LNCAP (cell line): ENCODE data around the gene CAVIN2.

Experiments used
- TF ChIP-seq, protein P1 (sequence below): fragments of 450-650 bp; IDR thresholded peaks from 2 replicates; pipeline ENCODE4 v1.5.1; 2017; ENCODE audit warnings: mild to moderate bottlenecking

CAVIN2 gene

GRCh38 chr2:191888400-191889166 lies 41.7 kb upstream of the CAVIN2 start:
- TF ChIP-seq, protein P1, sequence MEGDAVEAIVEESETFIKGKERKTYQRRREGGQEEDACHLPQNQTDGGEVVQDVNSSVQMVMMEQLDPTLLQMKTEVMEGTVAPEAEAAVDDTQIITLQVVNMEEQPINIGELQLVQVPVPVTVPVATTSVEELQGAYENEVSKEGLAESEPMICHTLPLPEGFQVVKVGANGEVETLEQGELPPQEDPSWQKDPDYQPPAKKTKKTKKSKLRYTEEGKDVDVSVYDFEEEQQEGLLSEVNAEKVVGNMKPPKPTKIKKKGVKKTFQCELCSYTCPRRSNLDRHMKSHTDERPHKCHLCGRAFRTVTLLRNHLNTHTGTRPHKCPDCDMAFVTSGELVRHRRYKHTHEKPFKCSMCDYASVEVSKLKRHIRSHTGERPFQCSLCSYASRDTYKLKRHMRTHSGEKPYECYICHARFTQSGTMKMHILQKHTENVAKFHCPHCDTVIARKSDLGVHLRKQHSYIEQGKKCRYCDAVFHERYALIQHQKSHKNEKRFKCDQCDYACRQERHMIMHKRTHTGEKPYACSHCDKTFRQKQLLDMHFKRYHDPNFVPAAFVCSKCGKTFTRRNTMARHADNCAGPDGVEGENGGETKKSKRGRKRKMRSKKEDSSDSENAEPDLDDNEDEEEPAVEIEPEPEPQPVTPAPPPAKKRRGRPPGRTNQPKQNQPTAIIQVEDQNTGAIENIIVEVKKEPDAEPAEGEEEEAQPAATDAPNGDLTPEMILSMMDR, result no peak

GRCh38 chr2:191885650-191886049 lies 38.8 kb upstream of the CAVIN2 start:
- TF ChIP-seq, protein P1, result no peak

DNA sequence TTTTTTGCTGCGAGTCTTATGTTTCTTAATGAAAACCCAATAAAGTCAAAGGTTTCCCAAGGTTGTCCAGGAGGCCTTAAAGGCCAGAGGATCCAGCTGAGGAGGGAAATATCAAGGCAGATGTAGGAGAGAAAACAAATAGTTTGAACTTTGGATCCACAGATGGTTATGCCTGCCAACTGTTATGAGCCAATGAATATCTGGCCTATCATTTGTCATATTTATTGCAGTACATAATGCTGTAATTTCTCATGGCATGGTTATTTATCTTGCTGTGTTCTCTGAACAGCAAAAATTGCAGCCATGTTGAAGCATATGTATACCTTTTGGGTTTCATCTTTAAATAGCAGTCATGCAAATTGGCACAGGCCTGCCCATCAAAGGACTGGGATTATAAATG lies 38.2 kb upstream of the CAVIN2 start:
- TF ChIP-seq, protein P1, result no peak

GRCh38 chr2:191881982-191882816 lies 35.3 kb upstream of the CAVIN2 start:
- TF ChIP-seq, protein P1, result no peak

GRCh38 chr2:191878548-191879279 lies 31.8 kb upstream of the CAVIN2 start:
- TF ChIP-seq, protein P1, result no peak

DNA sequence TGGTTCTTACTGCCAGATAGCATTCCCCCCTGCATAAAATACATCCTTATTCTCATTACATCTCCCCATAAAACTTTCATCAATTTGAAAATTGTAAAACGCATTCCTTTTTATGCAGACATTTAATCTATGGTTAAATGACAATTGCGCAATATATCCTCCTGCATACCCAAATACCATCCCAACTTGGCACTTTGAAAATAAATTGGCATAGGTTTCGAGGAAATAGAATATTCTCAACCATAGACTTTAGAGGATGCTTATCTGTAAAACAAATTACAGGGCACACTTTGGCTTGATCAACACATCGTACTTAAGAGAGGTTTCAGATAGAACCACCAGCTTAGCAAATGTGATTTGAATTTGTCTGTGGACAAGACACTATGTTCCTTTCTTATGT lies 31.0 kb upstream of the CAVIN2 start:
- TF ChIP-seq, protein P1, result no peak

DNA sequence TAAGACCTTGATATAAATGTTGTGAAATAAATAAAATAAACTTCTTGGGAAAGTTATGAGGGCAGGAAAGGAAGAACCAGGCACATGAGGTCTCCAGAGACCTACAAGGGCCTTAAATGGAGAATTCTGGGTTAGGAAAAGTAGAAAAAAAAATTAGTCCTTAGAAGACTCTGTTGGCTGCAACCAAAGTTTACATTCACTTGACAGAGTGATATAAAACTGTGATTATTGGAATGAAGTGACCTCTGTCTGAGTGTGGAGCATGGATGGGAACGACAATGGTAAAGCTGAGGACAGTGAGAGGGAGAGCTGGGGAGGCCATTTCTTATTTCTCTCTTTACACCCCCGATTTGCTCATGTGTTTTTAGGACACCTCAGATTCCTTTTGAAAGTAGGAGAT lies 29.0 kb upstream of the CAVIN2 start:
- TF ChIP-seq, protein P1, result no peak
